Measurements from ENCODE around the gene AMZ1.

DNA sequence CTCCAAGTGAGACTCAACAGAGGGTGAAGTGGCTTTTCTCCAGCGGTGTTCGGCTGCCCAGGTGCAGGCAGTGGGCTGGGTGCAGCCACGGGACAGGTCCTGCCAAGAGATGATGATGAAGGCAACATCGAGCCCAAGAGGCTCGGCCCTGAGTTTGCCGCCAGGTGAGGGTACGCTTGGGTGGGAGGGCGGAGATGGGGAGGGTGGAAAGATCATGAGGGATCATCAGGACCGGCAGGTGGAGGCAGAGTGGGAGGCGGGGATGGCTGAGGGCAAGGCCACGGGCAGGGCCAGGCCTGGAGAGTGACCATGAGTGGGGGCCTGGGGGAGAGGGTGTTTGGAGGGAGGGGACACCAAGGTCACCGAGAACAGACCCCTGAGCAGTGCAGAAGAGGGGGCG lies 17.8 kb upstream of the AMZ1 start:
- TF ChIP-seq CTCF (IDR thresholded peaks at IDR 0.05) (no peak), POLR2A (IDR thresholded peaks at IDR 0.05) (no peak)
